GM19238 (cell line): Measurements from ENCODE around the gene C4orf50.

Experiments used
- DNase-seq: peaks from one replicate; pipeline ENCODE4 v3.0.0; 2011; ENCODE audit warnings: low spot score; ENCODE audit not compliant: insufficient read length

The C4orf50 gene

GRCh38 chr4:5922556-5922955 is 95.7 kb downstream of the C4orf50 start:
- no peak for DNase-seq

- DNase-seq: no peak
Observed at GRCh38 chr4:5921981-5922380, 96.2 kb downstream of the C4orf50 start.

- no peak for DNase-seq
Observed at GRCh38 chr4:5921101-5921980, 96.9 kb downstream of the C4orf50 start.

- DNase-seq: no peak
Observed at GRCh38 chr4:5919571-5919970, 98.7 kb downstream of the C4orf50 start.

- no peak for DNase-seq
Observed at GRCh38 chr4:5919044-5919443, 99.2 kb downstream of the C4orf50 start.

GRCh38 chr4:5918331-5918985 is 99.8 kb downstream of the C4orf50 start:
- DNase-seq: no peak

- DNase-seq: no peak
Observed at GRCh38 chr4:5917672-5918071, 100.6 kb downstream of the C4orf50 start.

GRCh38 chr4:5916229-5916628 is 102.0 kb downstream of the C4orf50 start:
- no peak for DNase-seq

- no peak for DNase-seq
Observed at GRCh38 chr4:5913454-5913853, 104.8 kb downstream of the C4orf50 start.

- DNase-seq: no peak
Observed at GRCh38 chr4:5912614-5913019, 105.6 kb downstream of the C4orf50 start.

- no peak for DNase-seq
Observed at GRCh38 chr4:5908876-5909427, 109.3 kb downstream of the C4orf50 start.

- no peak for DNase-seq
Observed at GRCh38 chr4:5906191-5906590, 112.0 kb downstream of the C4orf50 start.

GRCh38 chr4:5905714-5906113 is 112.5 kb downstream of the C4orf50 start:
- DNase-seq: no peak

- DNase-seq: no peak
Observed at GRCh38 chr4:5900844-5901243, 117.4 kb downstream of the C4orf50 start.

GRCh38 chr4:5899881-5900280 is 118.3 kb downstream of the C4orf50 start:
- DNase-seq: no peak

- no peak for DNase-seq
Observed at GRCh38 chr4:5899396-5899795, 118.8 kb downstream of the C4orf50 start.

- no peak for DNase-seq
Observed at GRCh38 chr4:5897674-5898073, 120.6 kb downstream of the C4orf50 start.

- no peak for DNase-seq
Observed at GRCh38 chr4:5895287-5895686, 122.9 kb downstream of the C4orf50 start.

- DNase-seq: no peak
Observed at GRCh38 chr4:5894266-5894665, 124.0 kb downstream of the C4orf50 start.

GRCh38 chr4:5893591-5893990 is 124.6 kb downstream of the C4orf50 start:
- DNase-seq: no peak

GRCh38 chr4:5893004-5893580 is 125.1 kb downstream of the C4orf50 start, which contains the start of gene CRMP1:
Gene CRMP1, minus strand, starts transcription at chr4:5893086. Its CDS starts 117 bp downstream, at chr4:5892969.
- DNase-seq: no peak
